ENCODE measurements around the gene SZT2. TPM values are rescaled to one million over a fixed set of nuclear protein-coding genes. Genes with fewer than 3 reads are reported as not detected.

Gene SZT2
- total and polyA plus RNA-seq, 7 donors: 5.9 to 24.7 (median 17.9) TPM

DNA sequence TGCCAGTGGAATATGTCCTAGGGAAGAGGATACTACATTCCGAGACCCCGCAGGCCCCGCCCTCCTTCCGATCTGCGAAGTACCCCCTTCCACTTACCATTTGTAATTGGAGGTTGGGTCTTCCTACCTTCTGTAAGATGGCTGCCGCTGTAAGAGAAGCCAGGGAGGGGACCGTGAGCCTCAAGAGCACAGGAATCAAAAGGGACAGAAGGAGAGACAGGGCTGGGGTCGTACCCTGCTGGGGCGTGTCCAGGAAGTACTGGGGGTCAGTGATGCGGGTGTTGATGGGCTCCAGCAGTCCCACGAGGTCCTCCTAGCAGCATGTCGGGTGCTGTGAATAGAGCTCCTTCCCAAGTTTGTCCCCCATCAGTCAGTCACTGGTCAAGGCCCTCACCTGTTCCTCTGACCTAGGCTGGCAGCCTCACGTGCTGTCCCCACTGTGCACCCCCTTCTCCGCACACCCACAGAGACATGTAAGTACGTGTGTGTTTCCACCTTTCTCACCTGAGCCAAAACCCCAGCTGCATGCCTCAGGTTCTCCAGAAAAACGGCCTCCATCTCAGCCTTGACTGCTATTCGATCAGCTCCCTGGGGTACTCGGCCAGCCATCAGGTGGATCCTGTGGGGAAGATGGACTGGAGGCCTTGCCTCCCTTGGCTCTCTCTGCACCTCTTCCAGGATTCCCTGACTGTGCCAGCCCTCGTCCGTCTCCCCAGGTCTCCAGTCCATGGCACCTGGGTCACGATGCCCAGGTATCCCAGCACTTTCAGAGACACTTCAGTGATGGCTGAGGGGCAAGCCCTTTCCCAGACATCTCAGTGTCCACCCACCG, 62.2 kb downstream of the SZT2 start:
- H3K36me3 ChIP-seq (ENCODE audit: insufficient read depth in 1 of 2, low read depth in 1 of 2): peaks cover under 1 to 54% of the 10 kb centered on the region in 2 donors
- no peaks in the 10 kb centered on the region for H3K27me3 ChIP-seq (ENCODE audit: insufficient read depth in 3 of 3, low read length in 2 of 3)
- intact Hi-C loops (cut with DNase I): no loop called here
- H3K9me3 ChIP-seq: no peaks in the 10 kb centered on the region
- peak in 1 of 2 donors; percentile 44 for DNase-seq
- 84 to 87% (median 85%) methylated on average over 22 of the region's 22 CpGs for WGBS, 3 donors
- H3K27ac ChIP-seq: no peak overlapping the region
- no peak overlapping the region for H3K4me3 ChIP-seq
- H3K4me1 ChIP-seq: peaks cover 14% of the 10 kb centered on the region
- no peak for ATAC-seq
- TF ChIP-seq, protein P1, sequence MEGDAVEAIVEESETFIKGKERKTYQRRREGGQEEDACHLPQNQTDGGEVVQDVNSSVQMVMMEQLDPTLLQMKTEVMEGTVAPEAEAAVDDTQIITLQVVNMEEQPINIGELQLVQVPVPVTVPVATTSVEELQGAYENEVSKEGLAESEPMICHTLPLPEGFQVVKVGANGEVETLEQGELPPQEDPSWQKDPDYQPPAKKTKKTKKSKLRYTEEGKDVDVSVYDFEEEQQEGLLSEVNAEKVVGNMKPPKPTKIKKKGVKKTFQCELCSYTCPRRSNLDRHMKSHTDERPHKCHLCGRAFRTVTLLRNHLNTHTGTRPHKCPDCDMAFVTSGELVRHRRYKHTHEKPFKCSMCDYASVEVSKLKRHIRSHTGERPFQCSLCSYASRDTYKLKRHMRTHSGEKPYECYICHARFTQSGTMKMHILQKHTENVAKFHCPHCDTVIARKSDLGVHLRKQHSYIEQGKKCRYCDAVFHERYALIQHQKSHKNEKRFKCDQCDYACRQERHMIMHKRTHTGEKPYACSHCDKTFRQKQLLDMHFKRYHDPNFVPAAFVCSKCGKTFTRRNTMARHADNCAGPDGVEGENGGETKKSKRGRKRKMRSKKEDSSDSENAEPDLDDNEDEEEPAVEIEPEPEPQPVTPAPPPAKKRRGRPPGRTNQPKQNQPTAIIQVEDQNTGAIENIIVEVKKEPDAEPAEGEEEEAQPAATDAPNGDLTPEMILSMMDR (IDR thresholded peaks at IDR 0.05): no peak

DNA sequence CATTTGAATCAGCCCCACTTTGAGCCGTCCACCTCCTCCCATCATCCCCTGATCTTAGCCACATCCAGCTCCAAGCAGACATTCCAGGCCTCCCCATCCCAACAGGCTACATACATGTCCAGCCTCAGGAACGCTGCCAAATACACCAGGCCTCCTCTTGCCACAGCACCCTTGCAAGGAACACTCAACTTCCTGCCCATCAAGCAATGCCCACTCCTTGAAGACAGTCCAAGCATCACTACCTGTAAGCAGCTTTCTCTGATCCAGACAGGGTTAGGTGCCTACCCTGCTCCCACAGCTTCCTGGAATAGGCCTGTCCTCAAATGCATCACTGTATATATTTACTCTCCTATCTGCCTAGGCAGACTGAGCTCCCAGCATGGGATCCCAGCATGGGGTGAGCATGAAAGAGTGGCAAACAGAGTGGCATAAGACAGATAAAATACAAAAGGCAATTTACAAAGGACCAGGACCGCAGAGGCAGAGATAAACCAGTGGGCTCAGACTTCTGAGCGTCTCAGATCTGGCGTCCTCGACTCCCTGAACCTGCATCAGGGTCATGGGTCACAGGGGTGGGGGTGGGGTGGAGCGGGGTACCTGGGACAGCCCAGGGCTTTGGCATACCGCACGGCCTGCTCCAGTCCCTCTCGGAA, 63.2 kb downstream of the SZT2 start:
- WGBS, 3 donors: 12 to 17% (median 16%) methylated on average over 10 of the region's 10 CpGs
- intact Hi-C loops (cut with DNase I): no loop called here
- peak; percentile 6 to 30 (median 14) for ATAC-seq

DNA sequence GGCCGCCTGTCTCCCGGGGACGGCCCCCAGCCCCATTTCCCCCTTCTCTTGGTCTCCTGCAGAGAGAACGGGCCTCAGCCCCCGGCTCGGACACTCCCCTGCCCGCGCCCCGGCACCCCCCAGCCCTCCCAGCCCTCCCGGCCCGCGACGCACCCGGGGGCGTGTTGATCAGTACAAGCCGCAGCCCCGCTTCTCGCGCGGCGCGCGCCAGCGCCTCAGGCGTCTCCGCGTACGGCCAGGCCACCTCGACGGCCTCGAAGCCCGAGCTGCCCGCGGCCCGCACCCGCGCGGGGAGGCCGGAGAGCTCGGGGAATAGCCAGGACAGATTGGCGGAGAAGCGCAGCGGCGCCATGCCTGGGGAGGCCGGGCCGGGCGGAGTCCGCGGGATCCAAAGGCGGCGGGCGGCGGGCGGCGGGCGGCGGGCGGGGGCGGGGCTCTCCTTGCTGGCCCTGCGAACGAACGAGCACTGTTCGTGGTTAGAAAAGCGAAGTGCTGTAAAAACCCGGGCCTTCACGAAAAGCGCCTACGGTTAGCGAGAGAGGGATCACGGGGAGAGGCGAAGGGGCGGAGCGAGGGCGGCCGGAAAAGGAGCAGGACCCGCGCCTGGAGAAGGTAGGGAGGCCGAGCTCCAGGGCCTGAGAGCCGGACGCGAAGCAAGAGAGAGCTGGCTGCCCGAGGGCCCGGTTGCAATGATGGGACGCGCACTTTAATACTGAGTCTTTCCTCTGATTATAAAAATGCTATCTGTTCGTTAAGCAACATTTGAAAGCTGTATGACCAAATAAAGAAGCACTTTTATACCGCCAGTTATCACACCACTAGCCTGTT, 64.0 kb downstream of the SZT2 start, which contains the start of gene HYI:
Gene HYI, minus strand, starts transcription at position 490 of the 828 bp plus-strand sequence. Its CDS starts 138 bp downstream, at position 352.
- TF ChIP-seq, protein P1 (IDR thresholded peaks at IDR 0.05): no peak
- DNase-seq (peak; percentile 84 to 90), ATAC-seq (peak; percentile 68 to 80 (median 71))
- H3K27me3 ChIP-seq (ENCODE audit: insufficient read depth in 3 of 3, low read length in 2 of 3): no peaks in the 10 kb centered on the region
- WGBS, 3 donors: 0 to 1% (median 0%) methylated on average over 42 to 87 of the region's 87 CpGs
- intact Hi-C loops (cut with DNase I): no loop called here
- peak within 1 kb of the TSS; percentile 81 for H3K27ac ChIP-seq
- peak within 1 kb of the TSS; percentile 67 for H3K4me3 ChIP-seq
- no peaks in the 10 kb centered on the region for H3K9me3 ChIP-seq
- peaks cover 0 to 37% of the 10 kb centered on the region in 2 donors for H3K36me3 ChIP-seq (ENCODE audit: insufficient read depth in 1 of 2, low read depth in 1 of 2)
- peaks cover 14% of the 10 kb centered on the region for H3K4me1 ChIP-seq

More for the DNA sequence above, 63.2 kb downstream of the SZT2 start:
- TF ChIP-seq, protein P1 (IDR thresholded peaks at IDR 0.05): no peak
- peak overlapping the region; percentile 81 for H3K27ac ChIP-seq
- H3K36me3 ChIP-seq (ENCODE audit: insufficient read depth in 1 of 2, low read depth in 1 of 2): peaks cover 0 to 44% of the 10 kb centered on the region in 2 donors
- H3K27me3 ChIP-seq (ENCODE audit: insufficient read depth in 3 of 3, low read length in 2 of 3): no peaks in the 10 kb centered on the region
- H3K4me3 ChIP-seq: peak overlapping the region; percentile 67
- peak in 1 of 2 donors; percentile 55 for DNase-seq
- H3K4me1 ChIP-seq: peaks cover 14% of the 10 kb centered on the region
- no peaks in the 10 kb centered on the region for H3K9me3 ChIP-seq

DNA sequence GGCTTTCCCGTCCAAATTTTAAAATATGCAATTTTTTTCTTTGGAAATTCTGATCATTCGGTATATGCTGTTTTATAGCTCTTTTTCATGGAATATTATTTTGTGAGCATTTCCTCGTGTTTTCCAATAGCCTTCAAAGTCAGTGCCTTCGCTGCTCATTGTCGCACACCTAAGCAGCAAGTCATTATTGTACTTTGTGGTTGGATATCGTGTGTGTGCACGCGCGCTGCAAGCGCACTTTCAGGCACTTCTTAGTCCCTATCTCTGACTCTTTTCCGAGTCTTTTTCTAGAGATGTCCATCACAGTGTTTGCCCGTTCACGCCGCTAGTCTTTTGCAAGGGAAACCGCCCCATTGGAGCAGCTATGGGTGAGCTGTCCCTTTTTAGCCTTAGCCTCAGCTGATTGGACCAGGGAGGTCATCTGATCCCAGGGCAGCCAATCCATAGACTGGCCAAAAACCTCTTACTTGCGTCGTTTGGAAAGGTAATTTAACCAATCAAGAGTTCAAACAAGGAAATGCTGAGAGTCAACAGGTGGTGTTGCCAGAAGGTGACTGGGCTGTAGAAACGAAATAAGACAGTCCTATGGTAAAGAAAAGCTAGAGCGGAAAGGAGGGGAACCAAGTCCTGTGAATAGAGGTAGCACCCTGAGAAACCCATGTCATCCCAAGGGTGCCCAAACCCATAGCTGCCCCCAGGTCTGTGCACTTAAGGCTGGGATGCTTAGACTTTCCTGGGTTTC, 64.7 kb downstream of the SZT2 start:
- 8 to 11% (median 8%) methylated on average over 19 of the region's 19 CpGs for WGBS, 3 donors
- Histone ChIP-seq H3K4me3 (peak overlapping the region; percentile 67), H3K36me3 (ENCODE audit: insufficient read depth in 1 of 2, low read depth in 1 of 2) (peaks cover 0 to 29% of the 10 kb centered on the region in 2 donors), H3K9me3 (no peaks in the 10 kb centered on the region), H3K27ac (peak overlapping the region; percentile 81), H3K27me3 (ENCODE audit: insufficient read depth in 3 of 3, low read length in 2 of 3) (no peaks in the 10 kb centered on the region), H3K4me1 (peaks cover 14% of the 10 kb centered on the region)
- TF ChIP-seq, protein P1 (IDR thresholded peaks at IDR 0.05): no peak
- ATAC-seq: peak; percentile 87 to 92 (median 89)
- peak; percentile 70 to 76 for DNase-seq
- intact Hi-C loops (cut with DNase I): no loop called here
